NCI-H526 treated with DMSO at 0.1 percent for 48 hours (cell line): ENCODE data around the gene SPAG5.

Source experiments
- DNase-seq: peaks from one replicate; lab custom pipeline; 2025; lab: John Stamatoyannopoulos, UW

The SPAG5 gene

GRCh38 chr17:28545787-28546415 lies 52.9 kb downstream of the SPAG5 start:
- DNase-seq, result no peak

GRCh38 chr17:28545141-28545503 lies 53.7 kb downstream of the SPAG5 start:
- DNase-seq, result no peak

GRCh38 chr17:28544402-28545140 lies 54.3 kb downstream of the SPAG5 start:
- no peak for DNase-seq

- DNase-seq, result no peak
These were observed 57.4 kb downstream of the SPAG5 start for GRCh38 chr17:28541439-28541838.

GRCh38 chr17:28540231-28540630 lies 58.6 kb downstream of the SPAG5 start:
- DNase-seq, result no peak

GRCh38 chr17:28538296-28538895 lies 60.4 kb downstream of the SPAG5 start:
- no peak for DNase-seq

GRCh38 chr17:28537219-28537610 lies 61.6 kb downstream of the SPAG5 start:
- no peak for DNase-seq

- DNase-seq, result no peak
These were observed 62.1 kb downstream of the SPAG5 start for GRCh38 chr17:28536532-28537218.

- DNase-seq, result no peak
These were observed 64.0 kb downstream of the SPAG5 start for GRCh38 chr17:28534740-28535375.

GRCh38 chr17:28533091-28533807 lies 65.6 kb downstream of the SPAG5 start:
- DNase-seq, result no peak

GRCh38 chr17:28532050-28532960 lies 66.5 kb downstream of the SPAG5 start:
- DNase-seq, result no peak

GRCh38 chr17:28530926-28531325 lies 67.9 kb downstream of the SPAG5 start:
- DNase-seq, result no peak

GRCh38 chr17:28530250-28530649 lies 68.6 kb downstream of the SPAG5 start:
- DNase-seq, result no peak

- DNase-seq, result no peak
These were observed 69.8 kb downstream of the SPAG5 start for GRCh38 chr17:28529013-28529400.

GRCh38 chr17:28528327-28529012 lies 70.4 kb downstream of the SPAG5 start:
- DNase-seq, result no peak

- no peak for DNase-seq
These were observed 71.0 kb downstream of the SPAG5 start for GRCh38 chr17:28527859-28528258.
